GM21515 (cell line): ENCODE data around the gene LHPP.

Experiments used
- ATAC-seq: cut with Tn5 transposase; IDR thresholded peaks from one replicate; pipeline ENCODE4 v1.9.1; 2021; ENCODE audit not compliant: unreplicated experiment

Gene LHPP

DNA sequence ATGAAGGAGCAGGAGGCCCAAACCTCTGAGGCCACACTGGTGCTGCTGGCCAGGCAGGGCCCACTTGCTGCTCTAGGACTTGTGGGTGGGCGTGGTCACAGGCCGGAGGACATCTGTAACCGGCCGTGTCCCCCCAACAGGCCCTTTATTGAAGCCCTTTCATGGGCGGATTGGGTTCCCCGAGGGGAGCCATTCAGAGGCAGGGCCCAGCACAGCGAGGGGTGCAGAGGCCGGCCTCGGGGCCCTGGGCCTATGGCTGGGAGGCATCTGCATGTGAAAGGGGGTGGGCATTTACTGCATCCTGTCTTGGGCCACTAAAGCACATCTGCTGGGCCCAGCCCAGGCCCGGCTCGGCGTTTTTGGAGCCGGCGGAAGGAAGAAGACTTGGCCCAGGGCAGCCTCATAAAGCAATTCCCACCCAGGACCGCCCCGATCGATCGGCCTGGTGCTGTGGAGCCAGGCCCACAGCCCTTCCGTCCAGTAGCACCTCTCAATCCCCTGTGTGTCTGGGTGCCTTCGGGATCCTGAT is 8.4 kb downstream of the LHPP start:
- ATAC-seq = no peak

DNA sequence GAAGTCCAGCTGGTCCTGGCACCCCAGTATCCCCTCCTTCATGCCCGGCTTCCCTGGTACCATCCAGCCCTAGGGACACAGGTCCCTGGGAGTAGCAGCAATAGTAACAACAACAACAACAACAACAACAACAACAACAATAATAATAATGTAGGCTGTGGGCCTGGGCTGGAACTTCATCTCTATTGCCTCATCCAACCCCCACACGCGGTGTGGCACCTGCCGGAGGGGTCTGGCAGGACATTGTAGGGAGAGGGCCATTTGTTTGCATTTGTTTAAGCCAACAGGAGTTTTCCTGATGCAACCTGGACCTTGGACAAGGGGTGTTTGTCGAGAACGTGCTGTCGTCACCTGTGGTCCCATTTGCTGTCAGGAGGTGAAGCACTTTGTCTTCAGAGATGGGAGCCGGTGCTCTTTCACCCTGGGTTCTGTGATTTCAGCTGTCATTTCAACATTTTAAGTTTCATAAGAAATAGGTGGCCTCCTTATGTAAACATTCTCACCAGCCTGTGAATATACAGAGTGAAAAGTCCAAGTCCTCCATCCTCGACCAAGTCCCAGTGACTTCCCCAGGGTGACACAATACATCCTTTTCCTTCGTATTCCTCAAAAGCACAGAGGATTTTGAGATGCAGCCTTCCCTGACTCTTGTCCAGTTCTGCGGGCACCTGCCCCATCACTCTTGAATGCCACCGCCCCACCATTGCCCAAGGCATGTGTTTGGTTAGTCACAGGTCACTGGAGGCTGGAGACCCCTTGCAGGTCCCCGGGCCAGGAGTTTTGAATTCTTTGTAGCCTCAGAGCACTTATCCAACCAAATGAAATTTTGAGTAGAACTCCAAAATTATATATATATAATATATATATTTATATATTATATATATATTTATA is 9.2 kb downstream of the LHPP start:
- ATAC-seq = no peak

DNA sequence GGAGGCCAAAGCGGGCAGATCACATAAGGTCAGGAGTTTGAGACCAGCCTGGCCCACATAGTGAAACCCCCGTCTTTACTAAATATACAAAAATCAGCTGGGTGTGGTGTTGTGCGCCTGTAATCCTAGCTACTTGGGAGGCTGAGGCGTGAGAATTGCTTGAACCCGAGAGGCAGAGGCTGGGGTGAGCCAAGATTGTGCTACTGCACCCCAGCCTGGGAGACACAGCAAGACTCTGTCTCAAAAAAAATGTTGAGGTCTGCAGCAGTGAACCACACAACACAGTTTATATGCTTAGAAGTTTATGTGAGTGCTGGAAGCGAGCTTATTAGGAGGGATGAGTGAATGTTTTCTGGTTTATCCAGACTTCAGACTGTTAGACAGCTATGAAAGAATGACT is 10.4 kb downstream of the LHPP start:
- no peak for ATAC-seq

- no peak for ATAC-seq
Measured at GRCh38 chr10:124473070-124473469, 11.4 kb downstream of the LHPP start.

DNA sequence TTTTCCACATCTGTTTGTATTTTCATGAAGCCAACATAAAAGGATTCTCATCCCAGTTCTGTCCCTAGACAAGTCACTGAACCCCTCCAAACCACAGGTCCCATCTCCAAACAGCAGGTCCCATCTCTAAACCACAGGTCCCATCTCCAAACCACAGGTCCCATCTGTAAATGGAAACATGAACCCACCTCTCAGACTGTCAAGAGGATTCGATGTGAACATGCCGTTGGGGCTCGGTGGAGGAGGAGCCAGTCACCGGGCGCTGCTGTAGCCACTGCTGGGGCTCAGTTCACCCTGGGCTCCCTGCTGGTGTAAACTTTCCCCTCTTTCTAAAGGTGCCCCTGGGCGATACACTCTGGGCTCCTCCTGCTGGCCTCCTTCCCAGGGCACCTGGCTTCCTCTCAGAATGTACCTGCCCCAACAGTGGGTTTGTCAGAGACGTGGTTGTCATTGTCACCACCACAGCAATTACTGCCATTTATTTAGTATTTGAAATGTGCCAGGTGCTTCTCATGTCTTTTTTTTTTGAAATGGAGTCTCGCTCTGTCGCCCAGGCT is 13.0 kb downstream of the LHPP start:
- ATAC-seq = no peak

GRCh38 chr10:124476043-124476725 is 14.6 kb downstream of the LHPP start:
- no peak for ATAC-seq

DNA sequence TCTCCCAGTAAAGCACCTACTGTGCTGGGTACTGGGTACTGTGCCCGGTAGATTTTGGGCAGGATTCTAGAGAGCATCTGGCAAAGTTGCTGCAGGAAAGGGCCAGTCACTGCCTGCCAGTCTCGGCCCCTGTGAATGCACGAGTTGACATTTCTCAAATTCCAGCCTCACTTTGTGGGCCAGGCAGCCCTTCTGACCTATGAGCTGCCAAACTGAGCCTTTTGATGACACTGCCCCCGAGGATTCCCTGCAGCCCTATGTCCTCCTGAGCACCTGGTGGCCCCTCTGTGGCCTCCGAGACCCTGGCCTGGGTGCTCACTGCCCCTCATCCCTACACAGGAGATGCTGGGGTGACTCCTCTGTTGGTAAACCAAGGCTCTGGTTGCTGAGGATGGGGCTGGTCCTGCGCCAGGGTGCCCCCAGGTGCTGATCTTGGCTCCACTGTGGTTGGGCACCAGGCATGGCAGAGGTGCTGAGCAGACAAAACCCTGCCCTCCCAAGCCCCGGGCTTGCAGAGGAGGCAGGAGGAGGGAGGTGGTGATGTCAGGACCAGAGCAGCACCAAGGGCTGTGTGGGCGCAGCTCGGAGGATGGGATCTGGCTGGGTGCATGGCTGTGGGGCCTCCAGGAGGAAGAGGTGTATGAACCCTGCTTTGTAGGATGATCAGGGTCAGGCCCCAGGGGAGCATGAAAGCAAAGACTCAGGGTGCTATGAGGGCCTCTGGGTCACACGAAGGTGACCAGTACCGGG is 16.2 kb downstream of the LHPP start:
- no peak for ATAC-seq

- no peak for ATAC-seq
Measured at GRCh38 chr10:124478515-124478914, 16.9 kb downstream of the LHPP start.

- ATAC-seq = no peak
Measured at GRCh38 chr10:124480860-124481259, 19.2 kb downstream of the LHPP start.

- no peak for ATAC-seq
Measured at GRCh38 chr10:124481717-124482116, 20.1 kb downstream of the LHPP start.

- ATAC-seq = no peak
Measured at GRCh38 chr10:124482236-124482800, 20.7 kb downstream of the LHPP start.

GRCh38 chr10:124482876-124483275 is 21.3 kb downstream of the LHPP start:
- no peak for ATAC-seq

- ATAC-seq = no peak
Measured at GRCh38 chr10:124484031-124484430, 22.4 kb downstream of the LHPP start.

DNA sequence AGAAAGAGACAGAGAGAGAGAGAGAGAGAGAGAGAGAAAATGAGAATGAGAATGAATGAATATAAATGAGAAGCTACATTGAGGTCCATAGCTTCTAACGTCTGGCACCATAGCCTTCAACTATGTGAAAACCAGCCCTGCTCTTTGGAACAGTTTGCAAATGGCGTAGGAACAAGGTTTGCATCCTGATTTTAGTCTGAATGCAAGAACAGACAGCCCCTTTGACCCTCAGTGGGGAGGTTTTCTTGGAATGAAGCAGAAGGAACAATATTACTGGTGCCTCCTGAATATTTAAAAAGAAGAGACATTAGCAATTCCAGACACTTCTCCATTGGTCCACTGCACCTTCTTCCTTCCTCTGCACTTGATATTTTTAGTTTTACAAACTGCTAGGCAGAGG is 23.0 kb downstream of the LHPP start:
- ATAC-seq = no peak

DNA sequence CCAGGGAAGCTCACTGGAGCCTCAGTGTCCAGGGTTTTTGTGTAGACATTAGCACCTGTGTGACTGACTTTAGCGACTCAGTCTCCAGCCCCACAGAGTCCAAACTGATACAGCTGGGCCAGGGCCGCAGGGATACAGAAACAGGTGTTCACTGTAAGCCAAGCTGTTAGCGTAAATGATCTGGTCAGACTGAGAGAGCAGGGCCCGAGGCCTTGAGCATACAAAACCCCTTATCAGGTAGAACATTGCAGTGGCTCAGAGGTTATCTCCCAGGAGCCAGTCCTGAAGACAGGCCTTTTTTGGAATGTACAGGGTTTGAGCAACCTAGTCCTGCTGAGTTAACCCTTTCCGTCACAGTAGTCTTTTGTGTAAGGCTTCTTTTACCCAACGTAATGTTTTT is 25.0 kb downstream of the LHPP start:
- no peak for ATAC-seq

DNA sequence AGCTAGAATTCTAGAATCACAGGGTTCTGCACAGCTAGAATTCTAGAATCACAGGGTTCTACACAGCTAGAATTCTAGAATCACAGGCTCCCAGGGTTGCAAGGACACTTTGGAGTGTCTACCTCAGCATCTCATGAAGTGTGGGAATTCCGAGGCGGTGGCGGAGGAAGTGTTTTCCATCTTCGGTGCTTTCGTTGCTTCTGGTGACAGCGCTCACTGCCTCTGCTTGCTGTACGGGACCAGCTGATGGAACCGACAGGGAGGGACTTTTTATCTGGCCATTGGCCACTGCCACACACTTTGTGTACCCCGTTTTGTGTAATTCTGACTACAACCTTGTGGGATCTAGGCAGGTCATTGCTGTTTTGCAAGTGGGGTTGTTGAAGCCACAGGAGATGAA is 29.5 kb downstream of the LHPP start:
- no peak for ATAC-seq

GRCh38 chr10:124492266-124492665 is 30.6 kb downstream of the LHPP start:
- no peak for ATAC-seq

- ATAC-seq = no peak
Measured at GRCh38 chr10:124493214-124493882, 31.7 kb downstream of the LHPP start.

GRCh38 chr10:124494046-124494807 is 32.6 kb downstream of the LHPP start:
- ATAC-seq = no peak

- ATAC-seq = no peak
Measured at GRCh38 chr10:124495162-124495561, 33.5 kb downstream of the LHPP start.
